Coronary artery (tissue), 2 donors: ENCODE data around the gene FAM240B.

Experiments used
- DNase-seq: peaks from one replicate; pipeline ENCODE4 v3.0.0-alpha.2; 2017; ENCODE audit warnings: low spot score
- H3K27ac ChIP-seq, 2 donors: fragments of 200-600 bp; sonication (generic); one replicate each; pipeline ENCODE4 v1.5.1; 2016 to 2019
- H3K4me3 ChIP-seq: fragments of 200-600 bp; sonication (generic); 2 replicates; pipeline ENCODE4 v1.5.1; 2016; ENCODE audit warnings: mild to moderate bottlenecking, moderate library complexity
- CTCF ChIP-seq: fragments of 200-600 bp; sonication (generic); IDR thresholded peaks from one replicate; pipeline ENCODE4 v1.5.1; 2019; ENCODE audit warnings: antibody characterized with exemption

The FAM240B gene

GRCh38 chr9:38720083-38720745 is at the start of gene FAM240B:
Gene FAM240B (minus strand): TSS chr9:38720133. CDS start chr9:38703999, 16,134 bp downstream.
- DNase-seq, result no peak
- no peak for TF ChIP-seq CTCF
- H3K4me3 ChIP-seq, result no peak within 1 kb of the TSS
- no peak within 1 kb of the TSS for H3K27ac ChIP-seq

- no peak for DNase-seq
- H3K4me3 ChIP-seq, result no peak overlapping the region
These were observed 48.4 kb upstream of the FAM240B start for GRCh38 chr9:38768351-38768761.

GRCh38 chr9:38765101-38765500 is 45.2 kb upstream of the FAM240B start:
- Histone ChIP-seq H3K4me3 (no peak overlapping the region), H3K27ac (no peak overlapping the region)
- no peak for TF ChIP-seq CTCF
- DNase-seq, result no peak

More at GRCh38 chr9:38768351-38768761, 48.4 kb upstream of the FAM240B start:
- H3K27ac ChIP-seq, result no peak overlapping the region
- no peak for TF ChIP-seq CTCF

- no peak for TF ChIP-seq CTCF
- DNase-seq, result no peak
- H3K27ac ChIP-seq, result no peak overlapping the region
- no peak overlapping the region for H3K4me3 ChIP-seq
These were observed 42.1 kb upstream of the FAM240B start for GRCh38 chr9:38761999-38762398.

- H3K4me3 ChIP-seq, result no peak overlapping the region
- no peak for DNase-seq
- TF ChIP-seq CTCF, result no peak
- H3K27ac ChIP-seq, result no peak overlapping the region
These were observed 41.4 kb upstream of the FAM240B start for GRCh38 chr9:38761339-38761738.

- no peak for DNase-seq
- H3K27ac ChIP-seq, result no peak overlapping the region
- H3K4me3 ChIP-seq, result no peak overlapping the region
- no peak for TF ChIP-seq CTCF
These were observed 36.8 kb upstream of the FAM240B start for GRCh38 chr9:38756702-38757101.

- no peak for TF ChIP-seq CTCF
- no peak for DNase-seq
- Histone ChIP-seq H3K4me3 (no peak overlapping the region), H3K27ac (no peak overlapping the region)
These were observed 28.0 kb upstream of the FAM240B start for GRCh38 chr9:38747941-38748340.
